ENCODE data around the gene PSMB5.

- no peak for TF ChIP-seq POLR2A (IDR thresholded peaks at IDR 0.05)
- TF ChIP-seq CTCF (IDR thresholded peaks at IDR 0.05): no peak
Measured at GRCh38 chr14:23052671-23053070, 18.0 kb upstream of the PSMB5 start.
